ENCODE data around the gene TTC28. TPM values are rescaled to one million over a fixed set of nuclear protein-coding genes. Genes with fewer than 3 reads are reported as not detected.

TTC28 gene
- total RNA-seq, 1 experiment from 2014 or later = 0.12 TPM

GRCh38 chr22:28151151-28151816, 528.4 kb downstream of the TTC28 start:
- H3K9me2 ChIP-seq (ENCODE audit: insufficient read depth) = no peaks in the 10 kb centered on the region
- H3K4me1 ChIP-seq (ENCODE audit: control insufficient read depth in 1 of 2, insufficient read depth in 2 of 2, low read length in 2 of 2) = no peaks in the 10 kb centered on the region
- no peak overlapping the region for H3K4me2 ChIP-seq (ENCODE audit: low read length)
- H3K27me3 ChIP-seq (ENCODE audit: insufficient read depth, low read length) = peaks cover 70% of the 10 kb centered on the region
- H3K27ac ChIP-seq (ENCODE audit: low read depth, low read length) = no peak overlapping the region
- H3K79me2 ChIP-seq (ENCODE audit: insufficient read depth, low read length) = no peaks in the 10 kb centered on the region
- H3K9me3 ChIP-seq (ENCODE audit: control insufficient read depth in 1 of 2, insufficient read depth in 1 of 2, low read depth in 1 of 2, low read length in 2 of 2) = no peaks in the 10 kb centered on the region
- no peaks in the 10 kb centered on the region for H3K36me3 ChIP-seq (ENCODE audit: control insufficient read depth in 1 of 2, insufficient read depth in 2 of 2, low read length in 2 of 2)
- CTCF ChIA-PET = interaction anchor here (0.8 kb wide), 1 partner anchor 38 kb away, joined by 3 read pairs; no protein-coding TSS in a partner anchor
- no peak overlapping the region for H3K4me3 ChIP-seq (replicated peaks in 1 of 2; ENCODE audit: low read depth in 1 of 2, low read length in 2 of 2)
- RAD21 ChIA-PET (ENCODE audit: low non-redundant PET in 1 of 2, low total read pairs in 2 of 2, uncharacterized antibody in 2 of 2, unreplicated experiment in 2 of 2) = no interaction called here
- POLR2A ChIA-PET = no interaction called here
- TF ChIP-seq POLR2A (IDR thresholded peaks at IDR 0.05; ENCODE audit: borderline replicate concordance, extremely low read depth, insufficient read depth, insufficient read length) (no peak), JUND (IDR thresholded peaks at IDR 0.05) (no peak), CBX3 (IDR thresholded peaks at IDR 0.05; ENCODE audit: low read depth) (no peak), YY1 (IDR thresholded peaks at IDR 0.05; ENCODE audit: extremely low read depth, insufficient replicate concordance, low read depth, low read length) (no peak), RAD21 (IDR thresholded peaks at IDR 0.05; ENCODE audit: low read depth) (no peak), MAX (IDR thresholded peaks at IDR 0.05) (no peak), ELF1 (IDR thresholded peaks at IDR 0.05; ENCODE audit: borderline replicate concordance, low read depth) (no peak), FOSL1 (IDR thresholded peaks at IDR 0.05; ENCODE audit: low read depth) (no peak), ZBTB33 (IDR thresholded peaks at IDR 0.05; ENCODE audit: extremely low read depth, insufficient replicate concordance, low read length) (no peak), TCF7L2 (IDR thresholded peaks at IDR 0.05; ENCODE audit: borderline replicate concordance, extremely low read depth, insufficient read depth, insufficient read length) (no peak)
- no peak for DNase-seq (ENCODE audit: low read depth, low spot score)
- no peak overlapping the region for H3K9ac ChIP-seq (ENCODE audit: low read length)
- intact Hi-C loops (cut with micrococcal nuclease) = no loop called here
- no peak overlapping the region for H2AFZ ChIP-seq (ENCODE audit: low read depth, low read length, poor library complexity, severe bottlenecking)
- no peak for ATAC-seq
- H4K20me1 ChIP-seq (ENCODE audit: insufficient read depth) = no peaks in the 10 kb centered on the region
- BruUV-seq (replicated peaks) = no TSS peak
